Cardiac muscle cell (in vitro differentiated cells and primary cell): Measurements from ENCODE around the gene RNF180. TPM values are rescaled to one million over a fixed set of nuclear protein-coding genes. Genes with fewer than 3 reads are reported as not detected.

Source experiments
- DNase-seq, 2 donors: peaks; one replicate each; pipeline versions ENCODE4 v3.0.0 to v3.0.0-alpha.2; 2010 to 2017; ENCODE audit warnings: low read depth in 1 of 2, low spot score in 1 of 2
- H3K27ac ChIP-seq: fragments of 200-600 bp; sonication (generic); 2 replicates; pipeline ENCODE4 v1.5.1; 2016
- H3K27me3 ChIP-seq: fragments of 200-600 bp; sonication (generic); 2 replicates; pipeline ENCODE4 v1.6.0; 2016; ENCODE audit warnings: control low read depth
- H3K36me3 ChIP-seq: fragments of 200-600 bp; sonication (generic); 2 replicates; pipeline ENCODE4 v1.5.1; 2016; ENCODE audit warnings: control low read depth
- H3K4me1 ChIP-seq: fragments of 200-600 bp; sonication (generic); 2 replicates; pipeline ENCODE4 v1.8.1; 2017; ENCODE audit warnings: low read depth, mild to moderate bottlenecking, mixed run types
- H3K4me3 ChIP-seq: fragments of 200-600 bp; sonication (generic); 2 replicates; pipeline ENCODE4 v1.5.1; 2016; ENCODE audit warnings: mild to moderate bottlenecking
- H3K9me3 ChIP-seq: fragments of 200-600 bp; sonication (generic); 2 replicates; pipeline ENCODE4 v1.5.1; 2017; ENCODE audit warnings: low read depth, mild to moderate bottlenecking, control low read depth
- CTCF ChIP-seq: IDR thresholded peaks from 2 replicates; pipeline ENCODE4 v1.5.1; 2012; ENCODE audit warnings: low read depth, mild to moderate bottlenecking, low read length
- polyA plus RNA-seq: library from polyadenylated mRNA; unstranded; fragments of >200 nt; fragmentation: Nextera tagmentation; extraction: Ambion mirVana; gene quantifications from 2 replicates; pipeline ENCODE4 v1.2.1, GENCODE V29; 2016
- total RNA-seq: library from RNA; depleted of rRNA; stranded (reverse); fragments of >200 nt; gene quantifications from 2 replicates; pipeline ENCODE4 v1.2.3, GENCODE V29; 2016

RNF180 gene
- total and polyA plus RNA-seq, 2 experiments from 2014 or later, result 8.0 to 9.1 TPM

DNA sequence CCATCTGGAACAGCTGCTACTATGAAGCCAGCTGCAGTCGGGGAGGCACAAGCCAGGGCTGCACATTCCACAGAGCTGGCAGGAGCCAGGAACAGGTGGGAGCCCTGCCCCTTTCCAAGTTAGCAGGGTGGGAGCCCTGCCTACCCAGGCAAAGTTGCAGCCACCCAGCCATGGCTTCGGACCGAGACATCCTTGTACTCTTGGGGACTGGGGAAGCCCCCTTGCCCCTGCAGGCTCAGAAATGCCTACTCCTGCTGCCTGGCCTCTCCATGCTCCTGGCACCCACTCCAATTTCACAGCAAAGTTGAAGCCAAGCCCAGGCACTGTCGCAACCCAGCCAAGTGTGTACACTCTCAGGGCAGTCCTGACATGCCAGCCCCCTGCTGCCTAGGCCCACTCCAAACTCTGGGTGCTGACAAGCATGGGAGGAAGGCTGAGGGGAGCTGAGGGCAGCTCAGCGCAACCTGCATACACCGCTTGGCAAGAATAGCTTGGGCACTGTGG lies 165.1 kb downstream of the RNF180 start:
- Histone ChIP-seq H3K27ac (no peak overlapping the region), H3K27me3 (no peaks in the 10 kb centered on the region)
- no peak for TF ChIP-seq CTCF

GRCh38 chr5:64331597-64332277 lies 166.1 kb downstream of the RNF180 start:
- no peaks in the 10 kb centered on the region for H3K27me3 ChIP-seq
- no peak for TF ChIP-seq CTCF
- DNase-seq, result no peak

More for the DNA sequence above, 165.1 kb downstream of the RNF180 start:
- H3K4me3 ChIP-seq, result no peak overlapping the region
- no peaks in the 10 kb centered on the region for H3K36me3 ChIP-seq
- H3K4me1 ChIP-seq, result no peaks in the 10 kb centered on the region
- H3K9me3 ChIP-seq, result no peaks in the 10 kb centered on the region
- DNase-seq, result no peak

GRCh38 chr5:64333886-64334285 lies 168.2 kb downstream of the RNF180 start:
- no peaks in the 10 kb centered on the region for H3K9me3 ChIP-seq
- TF ChIP-seq CTCF, result no peak
- no peaks in the 10 kb centered on the region for H3K4me1 ChIP-seq
- H3K4me3 ChIP-seq, result no peak overlapping the region
- no peak overlapping the region for H3K27ac ChIP-seq
- H3K36me3 ChIP-seq, result no peaks in the 10 kb centered on the region
- H3K27me3 ChIP-seq, result no peaks in the 10 kb centered on the region
- DNase-seq, result no peak

More at GRCh38 chr5:64331597-64332277, 166.1 kb downstream of the RNF180 start:
- Histone ChIP-seq H3K27ac (no peak overlapping the region), H3K4me3 (no peak overlapping the region), H3K4me1 (no peaks in the 10 kb centered on the region), H3K9me3 (no peaks in the 10 kb centered on the region), H3K36me3 (no peaks in the 10 kb centered on the region)

DNA sequence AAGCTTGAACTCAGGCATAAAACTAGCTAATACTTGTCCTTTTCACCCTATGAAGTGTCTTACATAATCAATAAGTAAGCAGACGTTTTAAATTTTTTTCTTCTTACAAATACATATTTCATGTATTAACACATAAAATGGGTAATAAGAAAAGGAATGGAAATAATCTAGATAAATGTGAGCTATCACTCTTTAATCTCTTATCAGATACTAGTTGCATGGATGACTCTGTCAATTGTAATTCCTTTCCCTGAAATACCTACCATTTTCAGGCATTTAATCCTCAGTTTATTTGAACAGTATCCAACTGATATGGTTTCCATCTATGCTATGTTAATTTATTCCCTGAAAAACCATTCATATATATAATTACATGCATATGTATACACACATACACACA lies 174.1 kb downstream of the RNF180 start:
- Histone ChIP-seq H3K4me3 (no peak overlapping the region), H3K36me3 (no peaks in the 10 kb centered on the region), H3K4me1 (no peaks in the 10 kb centered on the region), H3K27me3 (no peaks in the 10 kb centered on the region), H3K27ac (no peak overlapping the region), H3K9me3 (no peaks in the 10 kb centered on the region)
- DNase-seq, result no peak
- no peak for TF ChIP-seq CTCF

DNA sequence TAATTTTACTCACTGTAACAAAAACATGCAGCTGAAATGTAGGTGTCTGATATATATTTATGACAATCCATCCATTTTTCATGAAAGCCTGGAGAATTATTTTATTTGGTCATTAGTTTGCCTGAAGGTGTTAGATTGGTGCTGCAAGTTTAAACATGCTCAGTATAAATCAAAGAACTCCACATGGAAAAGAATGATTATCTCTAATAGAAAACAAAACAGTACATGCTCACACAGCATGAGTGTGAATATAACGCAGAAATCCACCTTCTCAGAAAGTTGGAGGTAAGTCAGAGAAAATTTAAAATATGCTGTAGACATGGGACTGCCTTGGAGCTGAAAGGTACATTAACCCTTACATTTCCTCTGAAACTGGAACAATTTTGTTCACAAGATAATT lies 174.7 kb downstream of the RNF180 start:
- Histone ChIP-seq H3K9me3 (no peaks in the 10 kb centered on the region), H3K36me3 (no peaks in the 10 kb centered on the region), H3K4me1 (no peaks in the 10 kb centered on the region), H3K27ac (no peak overlapping the region), H3K27me3 (no peaks in the 10 kb centered on the region), H3K4me3 (no peak overlapping the region)
- TF ChIP-seq CTCF, result no peak
- DNase-seq, result no peak
